ENCODE measurements around the gene LRP1.

Gene LRP1

GRCh38 chr12:57187222-57188089, 59.2 kb downstream of the LRP1 start:
- Histone ChIP-seq H3K27me3 (ENCODE audit: control insufficient read depth, insufficient read depth, low read length) (no peaks in the 10 kb centered on the region), H3K4me1 (no peaks in the 10 kb centered on the region), H3K27ac (no peak overlapping the region), H3K79me2 (no peaks in the 10 kb centered on the region), H3K4me2 (ENCODE audit: low read length) (no peak overlapping the region), H2AFZ (no peak overlapping the region), H3K36me3 (ENCODE audit: control insufficient read depth, insufficient read depth, low read length) (no peaks in the 10 kb centered on the region), H3K9me3 (ENCODE audit: control insufficient read depth, low read length) (no peaks in the 10 kb centered on the region), H3K9ac (no peak overlapping the region), H3K4me3 (ENCODE audit: low read depth, low read length) (no peak overlapping the region)
- TF ChIP-seq CTCF (IDR thresholded peaks at IDR 0.05): no peak

- Histone ChIP-seq H3K9ac (no peak overlapping the region), H3K27ac (no peak overlapping the region), H3K27me3 (ENCODE audit: control insufficient read depth, insufficient read depth, low read length) (no peaks in the 10 kb centered on the region), H3K4me3 (ENCODE audit: low read depth, low read length) (no peak overlapping the region), H3K9me3 (ENCODE audit: control insufficient read depth, low read length) (no peaks in the 10 kb centered on the region), H3K36me3 (ENCODE audit: control insufficient read depth, insufficient read depth, low read length) (no peaks in the 10 kb centered on the region), H3K4me2 (ENCODE audit: low read length) (no peak overlapping the region), H2AFZ (no peak overlapping the region), H3K79me2 (no peaks in the 10 kb centered on the region), H3K4me1 (no peaks in the 10 kb centered on the region)
- no peak for TF ChIP-seq CTCF (IDR thresholded peaks at IDR 0.05)
Measured at GRCh38 chr12:57188090-57188425, 59.8 kb downstream of the LRP1 start.

- Histone ChIP-seq H3K36me3 (ENCODE audit: control insufficient read depth, insufficient read depth, low read length) (no peaks in the 10 kb centered on the region), H3K4me3 (ENCODE audit: low read depth, low read length) (no peak overlapping the region), H3K79me2 (no peaks in the 10 kb centered on the region), H3K9ac (no peak overlapping the region), H2AFZ (no peak overlapping the region), H3K4me1 (no peaks in the 10 kb centered on the region), H3K4me2 (ENCODE audit: low read length) (no peak overlapping the region), H3K27ac (no peak overlapping the region), H3K9me3 (ENCODE audit: control insufficient read depth, low read length) (no peaks in the 10 kb centered on the region), H3K27me3 (ENCODE audit: control insufficient read depth, insufficient read depth, low read length) (no peaks in the 10 kb centered on the region)
- no peak for TF ChIP-seq CTCF (IDR thresholded peaks at IDR 0.05)
Measured at GRCh38 chr12:57190037-57190436, 61.8 kb downstream of the LRP1 start.

- no peak for TF ChIP-seq CTCF (IDR thresholded peaks at IDR 0.05)
- Histone ChIP-seq H3K9me3 (ENCODE audit: control insufficient read depth, low read length) (no peaks in the 10 kb centered on the region), H3K27me3 (ENCODE audit: control insufficient read depth, insufficient read depth, low read length) (no peaks in the 10 kb centered on the region), H3K27ac (no peak overlapping the region), H3K79me2 (no peaks in the 10 kb centered on the region), H2AFZ (no peak overlapping the region), H3K4me3 (ENCODE audit: low read depth, low read length) (no peak overlapping the region), H3K4me2 (ENCODE audit: low read length) (no peak overlapping the region), H3K4me1 (no peaks in the 10 kb centered on the region), H3K9ac (no peak overlapping the region), H3K36me3 (ENCODE audit: control insufficient read depth, insufficient read depth, low read length) (no peaks in the 10 kb centered on the region)
Measured at GRCh38 chr12:57190821-57191220, 62.5 kb downstream of the LRP1 start.

- TF ChIP-seq CTCF (IDR thresholded peaks at IDR 0.05): no peak
- H3K36me3 ChIP-seq (ENCODE audit: control insufficient read depth, insufficient read depth, low read length): no peaks in the 10 kb centered on the region
- no peak overlapping the region for H3K27ac ChIP-seq
- H3K9ac ChIP-seq: no peak overlapping the region
- no peak overlapping the region for H2AFZ ChIP-seq
- no peaks in the 10 kb centered on the region for H3K27me3 ChIP-seq (ENCODE audit: control insufficient read depth, insufficient read depth, low read length)
- H3K4me3 ChIP-seq (ENCODE audit: low read depth, low read length): no peak overlapping the region
- H3K9me3 ChIP-seq (ENCODE audit: control insufficient read depth, low read length): no peaks in the 10 kb centered on the region
- no peaks in the 10 kb centered on the region for H3K4me1 ChIP-seq
- H3K4me2 ChIP-seq (ENCODE audit: low read length): no peak overlapping the region
- H3K79me2 ChIP-seq: no peaks in the 10 kb centered on the region
Measured at GRCh38 chr12:57191410-57191809, 63.1 kb downstream of the LRP1 start.

All from parathyroid adenoma (tissue), 2 donors.